ENCODE data around the gene TBC1D4.

- TF ChIP-seq EZH2 (IDR thresholded peaks at IDR 0.05; ENCODE audit: insufficient read depth, poor library complexity, severe bottlenecking) (no peak), EZH2phosphoT487 (IDR thresholded peaks at IDR 0.05; ENCODE audit: insufficient read depth, low read depth) (no peak)
Observed at GRCh38 chr13:75486146-75487062, 4.4 kb upstream of the TBC1D4 start.

All from GM23248 (cell line).